Activated CD8-positive, alpha-beta memory T cell treated with anti-CD3 and anti-CD28 coated beads, Interleukin-2, amount 50 U/mL, for 1 hour (primary cell): ENCODE results near the gene PARD3.
"Not testable (repeated sequence)": the region's sequence is repeated elsewhere in the genome, so short reads cannot be mapped to it uniquely, and the experiment has no call there.

ENCODE experiments used
- DNase-seq: peaks from one replicate; pipeline ENCODE4 v3.0.0-alpha.2; 2020; ENCODE audit errors: extremely low read depth

Gene PARD3

GRCh38 chr10:34382626-34383025 is 432.5 kb downstream of the PARD3 start:
- no peak for DNase-seq

GRCh38 chr10:34380856-34381255 is 434.2 kb downstream of the PARD3 start:
- no peak for DNase-seq

GRCh38 chr10:34378297-34378696 is 436.8 kb downstream of the PARD3 start:
- DNase-seq, result no peak

- DNase-seq, result no peak
Observed at GRCh38 chr10:34377833-34378232, 437.3 kb downstream of the PARD3 start.

GRCh38 chr10:34374356-34375045 is 440.6 kb downstream of the PARD3 start:
- DNase-seq, result no peak

- DNase-seq, result no peak
Observed at GRCh38 chr10:34373211-34373610, 441.9 kb downstream of the PARD3 start.

GRCh38 chr10:34372509-34372908 is 442.6 kb downstream of the PARD3 start:
- no peak for DNase-seq

GRCh38 chr10:34370126-34370525 is 445.0 kb downstream of the PARD3 start:
- no peak for DNase-seq

- DNase-seq, result no peak
Observed at GRCh38 chr10:34369120-34369519, 446.0 kb downstream of the PARD3 start.

GRCh38 chr10:34364253-34365037 is 450.7 kb downstream of the PARD3 start:
- no peak for DNase-seq

GRCh38 chr10:34360984-34361383 is 454.1 kb downstream of the PARD3 start:
- no peak for DNase-seq

GRCh38 chr10:34359435-34359813 is 455.7 kb downstream of the PARD3 start:
- DNase-seq, result no peak

GRCh38 chr10:34358729-34359434 is 456.2 kb downstream of the PARD3 start:
- no peak for DNase-seq

- no peak for DNase-seq
Observed at GRCh38 chr10:34356463-34356862, 458.6 kb downstream of the PARD3 start.

GRCh38 chr10:34353530-34353929 is 461.6 kb downstream of the PARD3 start:
- DNase-seq, result not testable (repeated sequence)

- DNase-seq, result not testable (repeated sequence)
Observed at GRCh38 chr10:34352599-34353204, 462.4 kb downstream of the PARD3 start.

- no peak for DNase-seq
Observed at GRCh38 chr10:34351161-34351560, 463.9 kb downstream of the PARD3 start.

GRCh38 chr10:34348917-34349485 is 466.1 kb downstream of the PARD3 start:
- no peak for DNase-seq

GRCh38 chr10:34348021-34348420 is 467.1 kb downstream of the PARD3 start:
- DNase-seq, result no peak

- no peak for DNase-seq
Observed at GRCh38 chr10:34347131-34347530, 468.0 kb downstream of the PARD3 start.

GRCh38 chr10:34346516-34347100 is 468.5 kb downstream of the PARD3 start:
- no peak for DNase-seq

GRCh38 chr10:34345383-34345782 is 469.7 kb downstream of the PARD3 start:
- no peak for DNase-seq
